ENCODE results near the gene CGA.

DNA sequence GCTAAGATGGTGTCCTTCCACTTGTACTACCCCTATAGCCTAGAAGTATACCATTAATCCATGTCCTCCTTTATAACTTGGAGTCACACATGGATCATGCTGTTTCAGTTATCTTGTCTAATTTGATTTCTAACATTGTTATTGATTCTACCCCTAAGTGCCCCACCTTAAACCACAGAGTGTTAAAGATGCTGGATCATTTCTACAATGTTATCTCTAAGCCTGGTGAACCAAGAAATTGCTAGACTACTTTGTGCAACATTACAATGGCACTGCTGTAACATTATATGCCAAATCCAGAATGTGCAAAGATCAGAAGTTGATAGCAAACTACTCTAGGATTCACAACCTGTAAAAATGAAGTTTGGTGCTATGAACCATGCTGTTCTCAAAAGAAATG lies 1.7 kb downstream of the CGA start:
- TF ChIP-seq CTCF (IDR thresholded peaks at IDR 0.05), result no peak
- TF ChIP-seq EZH2 (IDR thresholded peaks at IDR 0.05; ENCODE audit: borderline replicate concordance, insufficient read depth, low read depth, low read length, poor library complexity, severe bottlenecking), result no peak
